PC-9 (cell line): ENCODE measurements around the gene MTG2.

Experiments
- CTCF ChIP-seq: fragments of 200-600 bp; sonication (generic); conservative IDR thresholded peaks from 2 replicates; pipeline ENCODE4 v1.6.1; 2017; ENCODE audit warnings: mixed run types, antibody characterized with exemption, mild to moderate bottlenecking, moderate library complexity
- EZH2 ChIP-seq: fragments of 200-600 bp; sonication (generic); IDR thresholded peaks from 2 replicates; pipeline ENCODE4 v1.8.0; 2017; ENCODE audit warnings: antibody characterized with exemption, low read depth

DNA sequence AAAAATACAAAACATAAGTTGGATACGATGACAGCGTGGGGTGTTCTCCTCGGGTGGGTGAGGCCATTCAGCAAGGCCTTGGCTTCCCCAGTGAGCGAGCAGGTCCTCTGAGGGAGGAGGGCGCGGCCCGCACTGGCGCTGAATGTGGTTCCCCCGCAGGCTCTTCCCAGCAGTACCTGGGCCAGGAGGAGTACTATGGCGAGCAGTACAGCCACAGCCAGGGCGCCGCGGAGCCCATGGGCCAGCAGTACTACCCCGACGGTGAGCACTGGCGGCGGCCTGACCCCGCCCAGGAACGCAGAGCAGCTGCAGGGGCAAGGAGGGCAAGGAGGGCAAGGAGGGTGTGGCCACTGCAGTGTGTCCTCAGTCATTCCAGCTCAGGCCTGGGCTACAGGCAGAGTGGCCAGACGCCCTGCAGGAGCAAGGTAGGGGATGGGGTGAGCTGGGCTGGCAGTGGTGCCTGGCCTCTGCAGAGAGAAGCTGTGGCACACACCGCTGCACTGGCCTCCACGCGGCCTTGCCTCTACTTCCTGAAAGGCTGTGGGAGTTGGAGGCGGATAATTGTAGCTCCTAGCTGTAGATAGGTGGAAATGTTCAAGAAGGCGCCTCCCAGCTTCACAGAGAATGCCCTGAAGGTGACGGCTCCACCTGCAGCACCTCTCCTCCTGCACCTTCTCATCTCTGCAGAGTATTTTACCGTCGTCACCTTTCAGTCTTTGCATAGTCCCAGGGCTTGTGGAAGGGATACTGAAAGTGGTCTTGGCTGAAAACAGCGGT, 18.7 kb upstream of the MTG2 start:
- TF ChIP-seq CTCF, result no peak
- no peak for TF ChIP-seq EZH2
